HEK293 (cell line): ENCODE results near the gene AHCYL2.

Experiments
- HOXD13 ChIP-seq: sonication (generic); formaldehyde crosslinking; IDR thresholded peaks from 2 replicates; pipeline ENCODE4 v1.8.0; 2022; ENCODE audit warnings: missing genetic modification reagents, borderline replicate concordance
- KLF1 ChIP-seq: fragments of 450-650 bp; formaldehyde crosslinking; IDR thresholded peaks from 2 replicates; pipeline ENCODE4 v1.5.1; 2016; ENCODE audit warnings: missing biosample characterization, missing genetic modification characterization
- KLF8 ChIP-seq: fragments of 450-650 bp; formaldehyde crosslinking; IDR thresholded peaks from 2 replicates; pipeline ENCODE4 v1.5.1; 2016; ENCODE audit warnings: missing biosample characterization, missing genetic modification characterization
- PRDM1 ChIP-seq: fragments of 450-650 bp; formaldehyde crosslinking; IDR thresholded peaks from 2 replicates; pipeline ENCODE4; 2016; ENCODE audit warnings: missing biosample characterization, missing genetic modification characterization
- RBAK ChIP-seq: fragments of 450-650 bp; formaldehyde crosslinking; IDR thresholded peaks from 2 replicates; pipeline ENCODE4 v1.5.1; 2016; ENCODE audit warnings: missing biosample characterization, missing genetic modification characterization
- SALL2 ChIP-seq: fragments of 450-650 bp; formaldehyde crosslinking; IDR thresholded peaks from 2 replicates; pipeline ENCODE4 v1.5.0; 2017; ENCODE audit warnings: missing biosample characterization, mild to moderate bottlenecking, missing genetic modification characterization, borderline replicate concordance
- SP3 ChIP-seq: fragments of 450-650 bp; formaldehyde crosslinking; IDR thresholded peaks from 2 replicates; pipeline ENCODE4 v1.5.1; 2016; ENCODE audit warnings: missing biosample characterization, missing genetic modification characterization
- TCF7L2 ChIP-seq: IDR thresholded peaks from 2 replicates; pipeline ENCODE4 v1.6.1; 2011; ENCODE audit warnings: low read depth, mild to moderate bottlenecking, inconsistent platforms, low read length, moderate library complexity, borderline replicate concordance
- ZBTB17 ChIP-seq: fragments of 450-650 bp; formaldehyde crosslinking; IDR thresholded peaks from 2 replicates; pipeline ENCODE4 v1.5.1; 2016; ENCODE audit warnings: missing biosample characterization, missing genetic modification characterization
- ZBTB7A ChIP-seq: fragments of 450-650 bp; formaldehyde crosslinking; IDR thresholded peaks from 2 replicates; pipeline ENCODE4 v1.5.1; 2016; ENCODE audit warnings: low read depth, missing biosample characterization, missing genetic modification characterization
- ZBTB8A ChIP-seq: fragments of 450-650 bp; formaldehyde crosslinking; IDR thresholded peaks from 2 replicates; pipeline ENCODE4 v1.5.1; 2016; ENCODE audit warnings: missing biosample characterization, missing genetic modification characterization
- ZFP3 ChIP-seq: fragments of 450-650 bp; formaldehyde crosslinking; IDR thresholded peaks from 2 replicates; pipeline ENCODE4 v1.5.1; 2016; ENCODE audit warnings: low read depth, missing biosample characterization, missing genetic modification characterization
- ZNF169 ChIP-seq: fragments of 450-650 bp; formaldehyde crosslinking; IDR thresholded peaks from 2 replicates; pipeline ENCODE4 v1.5.1; 2016; ENCODE audit warnings: missing biosample characterization, missing genetic modification characterization
- ZNF221 ChIP-seq: fragments of 450-650 bp; formaldehyde crosslinking; IDR thresholded peaks from 2 replicates; pipeline ENCODE4 v1.5.1; 2017; ENCODE audit warnings: missing biosample characterization, missing genetic modification characterization, borderline replicate concordance
- ZNF239 ChIP-seq: fragments of 450-650 bp; formaldehyde crosslinking; IDR thresholded peaks from 2 replicates; pipeline ENCODE4 v1.5.1; 2016; ENCODE audit warnings: missing biosample characterization, missing genetic modification characterization
- ZNF274 ChIP-seq, 2 experiments: fragments of 200-500 bp in 1 of 2; fragments of 450-650 bp in 1 of 2; sonication (Bioruptor generic) in 1 of 2; formaldehyde crosslinking in 1 of 2; IDR thresholded peaks; 2 replicates each; pipeline versions ENCODE4 v1.5.1 to v1.6.1; 2014 to 2016; ENCODE audit warnings: borderline replicate concordance in 1 of 2, inconsistent platforms in 1 of 2, low read length in 1 of 2, missing biosample characterization in 1 of 2, missing genetic modification characterization in 1 of 2
- ZNF324 ChIP-seq: fragments of 450-650 bp; formaldehyde crosslinking; IDR thresholded peaks from 2 replicates; pipeline ENCODE4 v1.5.1; 2016; ENCODE audit warnings: missing biosample characterization, missing genetic modification characterization
- ZNF335 ChIP-seq: fragments of 450-650 bp; formaldehyde crosslinking; conservative IDR thresholded peaks from 2 replicates; pipeline ENCODE4 v1.5.1; 2016; ENCODE audit warnings: missing biosample characterization, missing genetic modification characterization
- ZNF350 ChIP-seq: fragments of 450-650 bp; formaldehyde crosslinking; IDR thresholded peaks from 2 replicates; pipeline ENCODE4 v1.5.0; 2017; ENCODE audit warnings: missing biosample characterization, mild to moderate bottlenecking, missing genetic modification characterization
- ZNF37A ChIP-seq: fragments of 450-650 bp; IDR thresholded peaks from 2 replicates; pipeline ENCODE4 v1.5.1; 2018; ENCODE audit warnings: missing biosample characterization, missing genetic modification characterization
- ZNF391 ChIP-seq: fragments of 450-650 bp; formaldehyde crosslinking; IDR thresholded peaks from 2 replicates; pipeline ENCODE4 v1.5.1; 2016; ENCODE audit warnings: low read depth, missing biosample characterization, missing genetic modification characterization, borderline replicate concordance
- ZNF423 ChIP-seq: fragments of 450-650 bp; formaldehyde crosslinking; IDR thresholded peaks from 2 replicates; pipeline ENCODE4 v1.5.1; 2016; ENCODE audit warnings: missing biosample characterization, missing genetic modification characterization
- ZNF48 ChIP-seq: fragments of 450-650 bp; formaldehyde crosslinking; IDR thresholded peaks from 2 replicates; pipeline ENCODE4 v1.5.1; 2016; ENCODE audit warnings: missing biosample characterization, missing genetic modification characterization
- ZNF561 ChIP-seq: fragments of 450-650 bp; IDR thresholded peaks from 2 replicates; pipeline ENCODE4 v1.5.1; 2018; ENCODE audit warnings: missing biosample characterization, missing genetic modification characterization, borderline replicate concordance
- ZNF571 ChIP-seq: fragments of 450-650 bp; formaldehyde crosslinking; IDR thresholded peaks from 2 replicates; pipeline ENCODE4 v1.5.0; 2017; ENCODE audit warnings: missing biosample characterization, missing genetic modification characterization
- ZNF610 ChIP-seq: fragments of 450-650 bp; formaldehyde crosslinking; IDR thresholded peaks from 2 replicates; pipeline ENCODE4 v1.5.1; 2016; ENCODE audit warnings: missing biosample characterization, missing genetic modification characterization, borderline replicate concordance
- ZNF677 ChIP-seq: fragments of 450-650 bp; IDR thresholded peaks from 2 replicates; pipeline ENCODE4 v1.5.0; 2018; ENCODE audit warnings: missing biosample characterization, mild to moderate bottlenecking, missing genetic modification characterization, moderate library complexity
- ZSCAN30 ChIP-seq: fragments of 450-650 bp; IDR thresholded peaks from 2 replicates; pipeline ENCODE4 v1.5.1; 2018; ENCODE audit warnings: missing biosample characterization, mild to moderate bottlenecking, missing genetic modification characterization, moderate library complexity
- TF ChIP-seq, protein P1 (sequence below): fragments of 450-650 bp; formaldehyde crosslinking; IDR thresholded peaks from 2 replicates; pipeline ENCODE4 v1.5.1; 2016; ENCODE audit warnings: missing biosample characterization, missing genetic modification characterization, borderline replicate concordance
- TF ChIP-seq, protein P2 (sequence below): fragments of 450-650 bp; IDR thresholded peaks from 2 replicates; pipeline ENCODE4 v1.5.1; 2018; ENCODE audit warnings: missing biosample characterization, missing genetic modification characterization
- TF ChIP-seq, protein P3 (sequence below): fragments of 450-650 bp; formaldehyde crosslinking; IDR thresholded peaks from 2 replicates; pipeline ENCODE4 v1.5.1; 2016; ENCODE audit warnings: missing biosample characterization, missing genetic modification characterization

The AHCYL2 gene

DNA sequence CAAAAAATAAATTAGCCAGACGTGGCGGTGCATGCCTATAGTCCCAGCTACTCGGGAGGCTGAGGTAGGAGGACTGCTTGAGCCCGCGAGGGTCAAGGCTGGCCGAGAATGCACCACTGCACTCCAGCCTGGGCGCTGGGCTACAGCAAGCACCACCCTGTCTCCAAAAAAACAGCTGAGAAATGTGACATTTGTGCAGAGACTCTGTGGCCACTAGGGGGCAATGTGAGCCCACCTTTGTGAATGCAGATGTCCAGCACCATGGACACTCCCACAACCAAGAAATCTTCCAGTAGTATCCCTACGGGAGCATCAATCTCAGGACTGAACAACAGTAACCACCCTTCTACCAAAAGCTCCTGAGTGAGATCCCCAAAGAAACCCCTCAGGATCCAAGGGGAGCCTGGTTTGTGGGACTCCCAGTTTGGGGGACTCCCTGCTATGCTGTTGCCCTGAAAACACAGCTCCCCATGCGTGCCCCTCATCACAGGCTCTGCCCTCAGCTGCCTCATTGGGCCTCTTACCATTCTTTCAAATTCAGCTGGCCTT is 6.2 kb upstream of the AHCYL2 start (continued):
- TF ChIP-seq, protein P1, sequence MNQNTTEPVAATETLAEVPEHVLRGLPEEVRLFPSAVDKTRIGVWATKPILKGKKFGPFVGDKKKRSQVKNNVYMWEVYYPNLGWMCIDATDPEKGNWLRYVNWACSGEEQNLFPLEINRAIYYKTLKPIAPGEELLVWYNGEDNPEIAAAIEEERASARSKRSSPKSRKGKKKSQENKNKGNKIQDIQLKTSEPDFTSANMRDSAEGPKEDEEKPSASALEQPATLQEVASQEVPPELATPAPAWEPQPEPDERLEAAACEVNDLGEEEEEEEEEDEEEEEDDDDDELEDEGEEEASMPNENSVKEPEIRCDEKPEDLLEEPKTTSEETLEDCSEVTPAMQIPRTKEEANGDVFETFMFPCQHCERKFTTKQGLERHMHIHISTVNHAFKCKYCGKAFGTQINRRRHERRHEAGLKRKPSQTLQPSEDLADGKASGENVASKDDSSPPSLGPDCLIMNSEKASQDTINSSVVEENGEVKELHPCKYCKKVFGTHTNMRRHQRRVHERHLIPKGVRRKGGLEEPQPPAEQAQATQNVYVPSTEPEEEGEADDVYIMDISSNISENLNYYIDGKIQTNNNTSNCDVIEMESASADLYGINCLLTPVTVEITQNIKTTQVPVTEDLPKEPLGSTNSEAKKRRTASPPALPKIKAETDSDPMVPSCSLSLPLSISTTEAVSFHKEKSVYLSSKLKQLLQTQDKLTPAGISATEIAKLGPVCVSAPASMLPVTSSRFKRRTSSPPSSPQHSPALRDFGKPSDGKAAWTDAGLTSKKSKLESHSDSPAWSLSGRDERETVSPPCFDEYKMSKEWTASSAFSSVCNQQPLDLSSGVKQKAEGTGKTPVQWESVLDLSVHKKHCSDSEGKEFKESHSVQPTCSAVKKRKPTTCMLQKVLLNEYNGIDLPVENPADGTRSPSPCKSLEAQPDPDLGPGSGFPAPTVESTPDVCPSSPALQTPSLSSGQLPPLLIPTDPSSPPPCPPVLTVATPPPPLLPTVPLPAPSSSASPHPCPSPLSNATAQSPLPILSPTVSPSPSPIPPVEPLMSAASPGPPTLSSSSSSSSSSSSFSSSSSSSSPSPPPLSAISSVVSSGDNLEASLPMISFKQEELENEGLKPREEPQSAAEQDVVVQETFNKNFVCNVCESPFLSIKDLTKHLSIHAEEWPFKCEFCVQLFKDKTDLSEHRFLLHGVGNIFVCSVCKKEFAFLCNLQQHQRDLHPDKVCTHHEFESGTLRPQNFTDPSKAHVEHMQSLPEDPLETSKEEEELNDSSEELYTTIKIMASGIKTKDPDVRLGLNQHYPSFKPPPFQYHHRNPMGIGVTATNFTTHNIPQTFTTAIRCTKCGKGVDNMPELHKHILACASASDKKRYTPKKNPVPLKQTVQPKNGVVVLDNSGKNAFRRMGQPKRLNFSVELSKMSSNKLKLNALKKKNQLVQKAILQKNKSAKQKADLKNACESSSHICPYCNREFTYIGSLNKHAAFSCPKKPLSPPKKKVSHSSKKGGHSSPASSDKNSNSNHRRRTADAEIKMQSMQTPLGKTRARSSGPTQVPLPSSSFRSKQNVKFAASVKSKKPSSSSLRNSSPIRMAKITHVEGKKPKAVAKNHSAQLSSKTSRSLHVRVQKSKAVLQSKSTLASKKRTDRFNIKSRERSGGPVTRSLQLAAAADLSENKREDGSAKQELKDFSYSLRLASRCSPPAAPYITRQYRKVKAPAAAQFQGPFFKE (tag by site-specific recombination), result no peak
- no peak for TF ChIP-seq ZNF324 (tag by site-specific recombination)
- TF ChIP-seq ZSCAN30 (tag by site-specific recombination), result no peak
- no peak for TF ChIP-seq ZNF677 (tag by site-specific recombination)
- TF ChIP-seq ZNF335, result no peak
- no peak for TF ChIP-seq ZNF221 (tag by site-specific recombination)
- TF ChIP-seq ZNF561 (tag by site-specific recombination), result no peak
- no peak for TF ChIP-seq TCF7L2
- TF ChIP-seq ZBTB8A, result no peak
- TF ChIP-seq ZNF350, result no peak
- no peak for TF ChIP-seq RBAK (tag by site-specific recombination)
- TF ChIP-seq SALL2 (tag by site-specific recombination), result no peak
- TF ChIP-seq KLF1 (tag by site-specific recombination), result no peak
- TF ChIP-seq HOXD13 (CRISPR knock-in tag), result no peak
- TF ChIP-seq ZFP3 (tag by site-specific recombination), result no peak
- TF ChIP-seq ZBTB17 (tag by site-specific recombination), result peak; percentile 36; the same call in 1 of the 2 replicates
- no peak for TF ChIP-seq ZNF610 (tag by site-specific recombination)
- no peak for TF ChIP-seq ZNF423 (tag by site-specific recombination)
- no peak for TF ChIP-seq ZNF169 (tag by site-specific recombination)
- TF ChIP-seq ZNF571 (tag by site-specific recombination), result no peak
- no peak for TF ChIP-seq ZNF391 (tag by site-specific recombination)
- TF ChIP-seq ZNF274 (IDR thresholded peaks at IDR 0.05; ENCODE audit: low read length), result no peak
- TF ChIP-seq ZNF274 (tag by site-specific recombination; IDR thresholded peaks at IDR 0.05; ENCODE audit: borderline replicate concordance), result no peak
- TF ChIP-seq, protein P2, sequence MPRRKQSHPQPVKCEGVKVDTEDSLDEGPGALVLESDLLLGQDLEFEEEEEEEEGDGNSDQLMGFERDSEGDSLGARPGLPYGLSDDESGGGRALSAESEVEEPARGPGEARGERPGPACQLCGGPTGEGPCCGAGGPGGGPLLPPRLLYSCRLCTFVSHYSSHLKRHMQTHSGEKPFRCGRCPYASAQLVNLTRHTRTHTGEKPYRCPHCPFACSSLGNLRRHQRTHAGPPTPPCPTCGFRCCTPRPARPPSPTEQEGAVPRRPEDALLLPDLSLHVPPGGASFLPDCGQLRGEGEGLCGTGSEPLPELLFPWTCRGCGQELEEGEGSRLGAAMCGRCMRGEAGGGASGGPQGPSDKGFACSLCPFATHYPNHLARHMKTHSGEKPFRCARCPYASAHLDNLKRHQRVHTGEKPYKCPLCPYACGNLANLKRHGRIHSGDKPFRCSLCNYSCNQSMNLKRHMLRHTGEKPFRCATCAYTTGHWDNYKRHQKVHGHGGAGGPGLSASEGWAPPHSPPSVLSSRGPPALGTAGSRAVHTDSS (tag by site-specific recombination), result no peak
- TF ChIP-seq SP3, result no peak
- TF ChIP-seq ZNF239, result no peak
- TF ChIP-seq, protein P3, sequence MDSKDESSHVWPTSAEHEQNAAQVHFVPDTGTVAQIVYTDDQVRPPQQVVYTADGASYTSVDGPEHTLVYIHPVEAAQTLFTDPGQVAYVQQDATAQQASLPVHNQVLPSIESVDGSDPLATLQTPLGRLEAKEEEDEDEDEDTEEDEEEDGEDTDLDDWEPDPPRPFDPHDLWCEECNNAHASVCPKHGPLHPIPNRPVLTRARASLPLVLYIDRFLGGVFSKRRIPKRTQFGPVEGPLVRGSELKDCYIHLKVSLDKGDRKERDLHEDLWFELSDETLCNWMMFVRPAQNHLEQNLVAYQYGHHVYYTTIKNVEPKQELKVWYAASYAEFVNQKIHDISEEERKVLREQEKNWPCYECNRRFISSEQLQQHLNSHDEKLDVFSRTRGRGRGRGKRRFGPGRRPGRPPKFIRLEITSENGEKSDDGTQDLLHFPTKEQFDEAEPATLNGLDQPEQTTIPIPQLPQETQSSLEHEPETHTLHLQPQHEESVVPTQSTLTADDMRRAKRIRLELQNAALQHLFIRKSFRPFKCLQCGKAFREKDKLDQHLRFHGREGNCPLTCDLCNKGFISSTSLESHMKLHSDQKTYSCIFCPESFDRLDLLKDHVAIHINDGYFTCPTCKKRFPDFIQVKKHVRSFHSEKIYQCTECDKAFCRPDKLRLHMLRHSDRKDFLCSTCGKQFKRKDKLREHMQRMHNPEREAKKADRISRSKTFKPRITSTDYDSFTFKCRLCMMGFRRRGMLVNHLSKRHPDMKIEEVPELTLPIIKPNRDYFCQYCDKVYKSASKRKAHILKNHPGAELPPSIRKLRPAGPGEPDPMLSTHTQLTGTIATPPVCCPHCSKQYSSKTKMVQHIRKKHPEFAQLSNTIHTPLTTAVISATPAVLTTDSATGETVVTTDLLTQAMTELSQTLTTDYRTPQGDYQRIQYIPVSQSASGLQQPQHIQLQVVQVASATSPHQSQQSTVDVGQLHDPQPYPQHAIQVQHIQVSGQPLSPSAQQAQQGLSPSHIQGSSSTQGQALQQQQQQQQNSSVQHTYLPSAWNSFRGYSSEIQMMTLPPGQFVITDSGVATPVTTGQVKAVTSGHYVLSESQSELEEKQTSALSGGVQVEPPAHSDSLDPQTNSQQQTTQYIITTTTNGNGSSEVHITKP, result no peak
- TF ChIP-seq PRDM1 (tag by site-specific recombination), result no peak
- TF ChIP-seq KLF8 (tag by site-specific recombination), result no peak
- TF ChIP-seq ZBTB7A (tag by site-specific recombination), result no peak
- no peak for TF ChIP-seq ZNF48 (tag by site-specific recombination)
- TF ChIP-seq ZNF37A (tag by site-specific recombination), result no peak
